ENCODE measurements around the gene WDR53. TPM values are rescaled to one million over a fixed set of nuclear protein-coding genes. Genes with fewer than 3 reads are reported as not detected.
"Not testable (repeated sequence)": the region's sequence is repeated elsewhere in the genome, so short reads cannot be mapped to it uniquely, and the experiment has no call there.

Gene WDR53
- polyA plus RNA-seq = 9.8 to 14.2 TPM (median 10.4 TPM) in 3 replicates
- polyA plus RNA-seq (2011; ENCODE audit: low read depth) = 40.9 TPM
- 9.7 and 13.4 TPM in 2 replicates for polyA plus RNA-seq (2011; cell fraction: cytosol; rRNA removed)
- 12.2 and 15.8 TPM in 2 replicates for polyA plus RNA-seq (2011; cell fraction: nucleus; rRNA removed)
- 9.9 and 26.8 TPM in 2 replicates for polyA plus RNA-seq (2012; ENCODE audit: low replicate concordance)
- polyA minus RNA-seq = 5.1 to 6.6 TPM (median 5.7 TPM) in 3 replicates
- polyA minus RNA-seq (2011; cell fraction: cytosol; rRNA and poly(A)+ RNA removed) = 3.1 TPM
- 3.6 and 5.5 TPM in 2 replicates for polyA minus RNA-seq (2011; cell fraction: nucleus; rRNA and poly(A)+ RNA removed)

DNA sequence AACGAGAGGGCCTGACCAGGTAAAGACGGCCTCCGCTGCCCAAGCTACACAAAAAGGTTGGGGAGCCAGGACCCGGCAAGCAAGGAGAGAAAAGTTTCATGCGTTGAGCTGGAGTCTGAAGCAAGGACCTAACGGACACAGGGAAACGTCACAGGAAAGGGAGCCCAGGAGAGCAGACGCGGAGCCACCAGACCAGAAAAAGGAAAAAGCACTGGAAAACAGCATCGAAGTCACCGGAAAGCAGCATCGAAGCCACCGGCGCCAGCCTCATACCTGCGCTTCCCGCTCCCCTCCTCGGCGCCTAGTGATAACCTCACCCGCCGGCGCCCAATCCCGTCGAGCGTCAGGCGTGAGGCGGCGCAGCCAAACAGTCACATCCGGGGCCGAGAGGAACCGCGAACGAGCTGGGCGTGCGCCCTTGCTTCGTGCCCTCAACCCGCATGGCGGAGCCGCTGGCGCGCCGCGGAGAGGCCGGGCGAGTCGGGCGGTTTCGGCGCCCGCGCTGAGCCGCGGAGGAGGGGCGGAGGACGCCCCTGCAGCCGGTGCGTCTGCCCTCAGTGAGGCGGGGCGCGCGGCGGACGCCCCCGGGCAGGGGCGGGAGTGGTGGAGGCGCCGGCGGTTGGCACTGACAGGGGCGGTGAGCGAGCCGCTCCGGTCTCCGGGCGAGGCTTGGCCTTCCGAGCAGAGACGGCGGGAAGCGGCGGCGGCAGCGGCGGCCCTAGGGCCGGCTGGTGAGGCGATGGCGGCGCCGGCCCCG, at the start of gene WDR53, which contains the start of gene FBXO45:
WDR53 (minus strand) TSS at position 309 of the 757 bp plus-strand sequence. CDS start 7,079 bp downstream, outside the sequence.
FBXO45 (plus strand) TSS at position 415 of the 757 bp plus-strand sequence; CDS start at position 740, 325 bp downstream.
- Histone ChIP-seq H2AFZ (ENCODE audit: control insufficient read depth, low read length) (peak within 1 kb of the TSS; percentile 98), H3K4me2 (ENCODE audit: control insufficient read depth, extremely low read depth, insufficient read depth, low read depth, low read length) (peak within 1 kb of the TSS; percentile 94), H3K27me3 (ENCODE audit: control insufficient read depth, extremely low read depth, insufficient read depth, low read length) (no peaks in the 10 kb centered on the region), H3K9ac (ENCODE audit: control insufficient read depth, extremely low read depth, insufficient read depth, low read length) (peak within 1 kb of the TSS; percentile 90), H3K27ac (ENCODE audit: control insufficient read depth, insufficient read depth, low read length) (peak within 1 kb of the TSS; percentile 83), H3K9me3 (ENCODE audit: control insufficient read depth, low read depth, low read length) (no peaks in the 10 kb centered on the region), H3K4me3 (ENCODE audit: control insufficient read depth in 2 of 3, extremely low read depth in 1 of 3, insufficient read depth in 2 of 3, low read depth in 1 of 3, low read length in 3 of 3) (peak within 1 kb of the TSS; percentile 64 to 95 (median 93)), H3K79me2 (ENCODE audit: control insufficient read depth, insufficient read depth, low read length) (peaks cover 59% of the 10 kb centered on the region), H4K20me1 (ENCODE audit: control insufficient read depth, extremely low read depth, insufficient read depth, low read length) (no peaks in the 10 kb centered on the region), H3K4me1 (ENCODE audit: control insufficient read depth, extremely low read depth, insufficient read depth, low read length) (peaks cover 33% of the 10 kb centered on the region), H3K36me3 (ENCODE audit: control insufficient read depth in 2 of 2, extremely low read depth in 1 of 2, insufficient read depth in 2 of 2, low read length in 2 of 2) (peaks cover 2 to 5% of the 10 kb centered on the region in 2 experiments), H3K9me1 (ENCODE audit: control insufficient read depth, extremely low read depth, insufficient read depth, low read length) (no peaks in the 10 kb centered on the region)
- no peak for FAIRE-seq
- peak; percentile 49 for DNase-seq (ENCODE audit: low read depth, low spot score)
- dilution Hi-C loops (cut with MboI; ENCODE audit: extremely low pct_ligation_motif_present, low sequenced_read_pairs) = no loop called here
- TF ChIP-seq, protein P1, sequence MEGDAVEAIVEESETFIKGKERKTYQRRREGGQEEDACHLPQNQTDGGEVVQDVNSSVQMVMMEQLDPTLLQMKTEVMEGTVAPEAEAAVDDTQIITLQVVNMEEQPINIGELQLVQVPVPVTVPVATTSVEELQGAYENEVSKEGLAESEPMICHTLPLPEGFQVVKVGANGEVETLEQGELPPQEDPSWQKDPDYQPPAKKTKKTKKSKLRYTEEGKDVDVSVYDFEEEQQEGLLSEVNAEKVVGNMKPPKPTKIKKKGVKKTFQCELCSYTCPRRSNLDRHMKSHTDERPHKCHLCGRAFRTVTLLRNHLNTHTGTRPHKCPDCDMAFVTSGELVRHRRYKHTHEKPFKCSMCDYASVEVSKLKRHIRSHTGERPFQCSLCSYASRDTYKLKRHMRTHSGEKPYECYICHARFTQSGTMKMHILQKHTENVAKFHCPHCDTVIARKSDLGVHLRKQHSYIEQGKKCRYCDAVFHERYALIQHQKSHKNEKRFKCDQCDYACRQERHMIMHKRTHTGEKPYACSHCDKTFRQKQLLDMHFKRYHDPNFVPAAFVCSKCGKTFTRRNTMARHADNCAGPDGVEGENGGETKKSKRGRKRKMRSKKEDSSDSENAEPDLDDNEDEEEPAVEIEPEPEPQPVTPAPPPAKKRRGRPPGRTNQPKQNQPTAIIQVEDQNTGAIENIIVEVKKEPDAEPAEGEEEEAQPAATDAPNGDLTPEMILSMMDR (optimal IDR thresholded peaks at IDR 0.05 in 1 of 3, IDR thresholded peaks at IDR 0.05 in 1 of 3, conservative IDR thresholded peaks at IDR 0.05 in 1 of 3; ENCODE audit: extremely low read depth in 1 of 3, insufficient read depth in 2 of 3, low read length in 3 of 3) = no peak
- no peak for TF ChIP-seq EZH2 (IDR thresholded peaks at IDR 0.05; ENCODE audit: low read length)

GRCh38 chr3:196617256-196617655, 48.9 kb upstream of the WDR53 start:
- no peak overlapping the region for H3K27ac ChIP-seq (ENCODE audit: control insufficient read depth, insufficient read depth, low read length)
- no peak overlapping the region for H3K9ac ChIP-seq (ENCODE audit: control insufficient read depth, extremely low read depth, insufficient read depth, low read length)
- H3K4me3 ChIP-seq (ENCODE audit: control insufficient read depth in 2 of 3, extremely low read depth in 1 of 3, insufficient read depth in 2 of 3, low read depth in 1 of 3, low read length in 3 of 3) = no peak overlapping the region
- H3K9me3 ChIP-seq (ENCODE audit: control insufficient read depth, low read depth, low read length) = no peaks in the 10 kb centered on the region
- no peaks in the 10 kb centered on the region for H3K9me1 ChIP-seq (ENCODE audit: control insufficient read depth, extremely low read depth, insufficient read depth, low read length)
- no peak for FAIRE-seq
- H2AFZ ChIP-seq (ENCODE audit: control insufficient read depth, low read length) = no peak overlapping the region
- no peaks in the 10 kb centered on the region for H3K27me3 ChIP-seq (ENCODE audit: control insufficient read depth, extremely low read depth, insufficient read depth, low read length)
- H3K4me2 ChIP-seq (ENCODE audit: control insufficient read depth, extremely low read depth, insufficient read depth, low read depth, low read length) = no peak overlapping the region
- no peaks in the 10 kb centered on the region for H4K20me1 ChIP-seq (ENCODE audit: control insufficient read depth, extremely low read depth, insufficient read depth, low read length)
- TF ChIP-seq, protein P1 (optimal IDR thresholded peaks at IDR 0.05 in 1 of 3, IDR thresholded peaks at IDR 0.05 in 1 of 3, conservative IDR thresholded peaks at IDR 0.05 in 1 of 3; ENCODE audit: extremely low read depth in 1 of 3, insufficient read depth in 2 of 3, low read length in 3 of 3) = no peak
- no peak for TF ChIP-seq EZH2 (IDR thresholded peaks at IDR 0.05; ENCODE audit: low read length)
- no peaks in the 10 kb centered on the region for H3K79me2 ChIP-seq (ENCODE audit: control insufficient read depth, insufficient read depth, low read length)
- no peaks in the 10 kb centered on the region for H3K4me1 ChIP-seq (ENCODE audit: control insufficient read depth, extremely low read depth, insufficient read depth, low read length)
- no peaks in the 10 kb centered on the region for H3K36me3 ChIP-seq (ENCODE audit: control insufficient read depth in 2 of 2, extremely low read depth in 1 of 2, insufficient read depth in 2 of 2, low read length in 2 of 2)
- dilution Hi-C loops (cut with MboI; ENCODE audit: extremely low pct_ligation_motif_present, low sequenced_read_pairs) = no loop called here
- no peak for DNase-seq (ENCODE audit: low read depth, low spot score)

DNA sequence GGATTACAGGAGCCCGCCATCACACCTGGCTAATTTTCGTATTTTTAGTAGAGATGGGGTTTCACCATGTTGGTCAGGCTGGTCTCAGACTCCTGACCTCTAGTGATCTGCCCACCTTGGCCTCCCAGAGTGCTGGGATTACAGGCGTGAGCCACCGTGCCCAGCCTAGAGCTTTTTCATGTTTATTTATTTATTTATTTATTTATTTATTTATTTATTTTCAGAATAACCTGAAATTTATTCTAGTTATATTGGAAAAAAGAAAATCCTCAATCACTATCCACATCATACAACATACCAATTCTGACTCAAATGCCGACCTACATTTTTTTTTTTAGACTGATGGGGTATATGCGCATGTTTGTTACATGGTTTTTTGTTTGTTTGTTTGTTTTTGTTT, 46.9 kb upstream of the WDR53 start:
- FAIRE-seq; H3K4me1 ChIP-seq (ENCODE audit: control insufficient read depth, extremely low read depth, insufficient read depth, low read length); H3K27me3 ChIP-seq (ENCODE audit: control insufficient read depth, extremely low read depth, insufficient read depth, low read length); H3K27ac ChIP-seq (ENCODE audit: control insufficient read depth, insufficient read depth, low read length); H3K79me2 ChIP-seq (ENCODE audit: control insufficient read depth, insufficient read depth, low read length); H2AFZ ChIP-seq (ENCODE audit: control insufficient read depth, low read length); H3K36me3 ChIP-seq (ENCODE audit: control insufficient read depth in 2 of 2, extremely low read depth in 1 of 2, insufficient read depth in 2 of 2, low read length in 2 of 2); H3K4me2 ChIP-seq (ENCODE audit: control insufficient read depth, extremely low read depth, insufficient read depth, low read depth, low read length); H3K9me1 ChIP-seq (ENCODE audit: control insufficient read depth, extremely low read depth, insufficient read depth, low read length); H4K20me1 ChIP-seq (ENCODE audit: control insufficient read depth, extremely low read depth, insufficient read depth, low read length); DNase-seq (ENCODE audit: low read depth, low spot score); H3K4me3 ChIP-seq (ENCODE audit: control insufficient read depth in 2 of 3, extremely low read depth in 1 of 3, insufficient read depth in 2 of 3, low read depth in 1 of 3, low read length in 3 of 3); H3K9ac ChIP-seq (ENCODE audit: control insufficient read depth, extremely low read depth, insufficient read depth, low read length); dilution Hi-C loops (cut with MboI; ENCODE audit: extremely low pct_ligation_motif_present, low sequenced_read_pairs); H3K9me3 ChIP-seq (ENCODE audit: control insufficient read depth, low read depth, low read length): not testable (repeated sequence)

Data from keratinocyte (primary cell).